ENCODE measurements around the gene ANO1. TPM values are rescaled to one million over a fixed set of nuclear protein-coding genes. Genes with fewer than 3 reads are reported as not detected.
A peak's percentile ranks its signal among the peaks of the same experiment; 100 is the strongest.

The ANO1 gene
- total RNA-seq, 1 experiment from 2014 or later, result 10.9 TPM

DNA sequence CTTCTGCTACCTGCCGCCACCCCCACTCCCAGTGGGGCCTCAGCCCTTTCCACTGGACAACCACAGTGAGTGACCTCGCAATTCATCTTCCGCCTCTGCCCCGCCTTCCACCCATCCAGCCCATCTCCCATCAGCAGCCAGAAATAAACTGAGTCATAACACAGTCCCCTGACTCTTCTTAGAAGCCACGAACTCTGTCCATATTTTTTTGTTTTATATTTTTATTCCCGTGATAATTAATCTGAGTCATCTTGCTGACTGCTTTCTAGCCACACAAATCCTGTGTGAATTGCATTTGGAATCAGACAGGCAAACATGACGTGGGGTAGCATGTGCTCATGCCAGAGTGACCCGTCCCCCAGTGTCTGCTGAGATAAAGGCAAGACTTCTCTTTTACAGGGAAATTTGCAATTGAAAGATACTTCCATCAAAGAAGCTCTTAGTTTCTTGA is 132.0 kb downstream of the ANO1 start:
- H3K4me2 ChIP-seq (ENCODE audit: insufficient read depth, insufficient read length, low read length), result no peak overlapping the region
- peaks cover 20 to 45% (median 39%) of the 10 kb centered on the region in 3 experiments for H3K36me3 Mint-ChIP-seq (ENCODE audit: insufficient read depth in 1 of 3, low read depth in 3 of 3)

More for the DNA sequence above, 132.0 kb downstream of the ANO1 start:
- Histone ChIP-seq H3K4ac (ENCODE audit: low read depth, low read length) (no peak overlapping the region), H3T11ph (ENCODE audit: low read length) (no peak overlapping the region), H4K8ac (replicated peaks; ENCODE audit: insufficient read length, low read depth, low read length) (no peak overlapping the region), H4K91ac (ENCODE audit: insufficient read length, low read depth, low read length) (no peak overlapping the region), H3K79me1 (ENCODE audit: insufficient read depth, low read depth, low read length, poor library complexity, severe bottlenecking) (peaks cover 5% of the 10 kb centered on the region), H3K27ac (ENCODE audit: insufficient read length, low read depth, low read length) (no peak overlapping the region), H2AK5ac (ENCODE audit: insufficient read length, low read length) (no peak overlapping the region), H3K56ac (ENCODE audit: insufficient read length, low read depth, low read length) (no peak overlapping the region), H3K23ac (ENCODE audit: insufficient read length, low read depth, low read length) (no peak overlapping the region), H2BK20ac (ENCODE audit: low read depth, low read length, poor library complexity, severe bottlenecking) (no peak overlapping the region), H2BK15ac (ENCODE audit: low read depth, low read length) (no peak overlapping the region), H2BK120ac (ENCODE audit: low read depth, low read length, poor library complexity, severe bottlenecking) (no peak overlapping the region), H3K9me3 (ENCODE audit: control insufficient read depth, low read depth, low read length) (no peaks in the 10 kb centered on the region), H4K5ac (ENCODE audit: insufficient read length, low read depth, low read length) (no peak overlapping the region), H4K20me1 (ENCODE audit: control insufficient read depth, insufficient read depth, insufficient read length) (peaks cover under 1% of the 10 kb centered on the region), H3K18ac (ENCODE audit: insufficient read length, low read depth, low read length) (no peak overlapping the region), H3K14ac (ENCODE audit: insufficient read depth, low read length) (no peak overlapping the region), H3K4me1 (ENCODE audit: insufficient read depth, low read length) (peaks cover 3% of the 10 kb centered on the region; the same call in 1 of the 2 replicates), H3K9ac (ENCODE audit: extremely low read depth, insufficient read length, low read length) (no peak overlapping the region), H2BK5ac (ENCODE audit: insufficient read length, low read length) (no peak overlapping the region), H3K27me3 (ENCODE audit: insufficient read depth, low read length) (no peaks in the 10 kb centered on the region), H2BK12ac (ENCODE audit: insufficient read length, low read depth, low read length) (no peak overlapping the region), H3K23me2 (ENCODE audit: insufficient read length, low read depth, low read length, poor library complexity, severe bottlenecking) (no peaks in the 10 kb centered on the region), H2AFZ (ENCODE audit: low read length) (no peak overlapping the region), H3K79me2 (ENCODE audit: insufficient read depth, low read length) (peaks cover 6% of the 10 kb centered on the region)
- TF ChIP-seq, protein P1, sequence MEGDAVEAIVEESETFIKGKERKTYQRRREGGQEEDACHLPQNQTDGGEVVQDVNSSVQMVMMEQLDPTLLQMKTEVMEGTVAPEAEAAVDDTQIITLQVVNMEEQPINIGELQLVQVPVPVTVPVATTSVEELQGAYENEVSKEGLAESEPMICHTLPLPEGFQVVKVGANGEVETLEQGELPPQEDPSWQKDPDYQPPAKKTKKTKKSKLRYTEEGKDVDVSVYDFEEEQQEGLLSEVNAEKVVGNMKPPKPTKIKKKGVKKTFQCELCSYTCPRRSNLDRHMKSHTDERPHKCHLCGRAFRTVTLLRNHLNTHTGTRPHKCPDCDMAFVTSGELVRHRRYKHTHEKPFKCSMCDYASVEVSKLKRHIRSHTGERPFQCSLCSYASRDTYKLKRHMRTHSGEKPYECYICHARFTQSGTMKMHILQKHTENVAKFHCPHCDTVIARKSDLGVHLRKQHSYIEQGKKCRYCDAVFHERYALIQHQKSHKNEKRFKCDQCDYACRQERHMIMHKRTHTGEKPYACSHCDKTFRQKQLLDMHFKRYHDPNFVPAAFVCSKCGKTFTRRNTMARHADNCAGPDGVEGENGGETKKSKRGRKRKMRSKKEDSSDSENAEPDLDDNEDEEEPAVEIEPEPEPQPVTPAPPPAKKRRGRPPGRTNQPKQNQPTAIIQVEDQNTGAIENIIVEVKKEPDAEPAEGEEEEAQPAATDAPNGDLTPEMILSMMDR (conservative IDR thresholded peaks at IDR 0.05), result no peak
- Mint-ChIP-seq H3K4me1 (peaks cover 29 to 42% of the 10 kb centered on the region in 2 experiments), H3K27me3 (ENCODE audit: low read depth) (no peaks in the 10 kb centered on the region), H3K9me3 (no peaks in the 10 kb centered on the region), H3K4me3 (no peak overlapping the region), H3K27ac (peak overlapping the region; percentile 14 to 91 (median 83); a peak in 4 of 7 replicates)
- DNase-seq, result no peak
- no CpG with 5 or more reads among the region's 8 CpGs for WGBS (ENCODE audit: extremely low coverage, insufficient read length, low lambda C conversion rate)

All from H9 (cell line).